ENCODE results near the gene DCP1B.

GRCh38 chr12:1980282-1980681, 24.0 kb downstream of the DCP1B start:
- TF ChIP-seq CTCF (IDR thresholded peaks at IDR 0.05; ENCODE audit: low read depth, low read length) (no peak), EZH2phosphoT487 (IDR thresholded peaks at IDR 0.05; ENCODE audit: low read depth) (no peak)
